Measurements from ENCODE around the gene MTCH2.
A peak's percentile ranks its signal among the peaks of the same experiment; 100 is the strongest.

MTCH2 gene

DNA sequence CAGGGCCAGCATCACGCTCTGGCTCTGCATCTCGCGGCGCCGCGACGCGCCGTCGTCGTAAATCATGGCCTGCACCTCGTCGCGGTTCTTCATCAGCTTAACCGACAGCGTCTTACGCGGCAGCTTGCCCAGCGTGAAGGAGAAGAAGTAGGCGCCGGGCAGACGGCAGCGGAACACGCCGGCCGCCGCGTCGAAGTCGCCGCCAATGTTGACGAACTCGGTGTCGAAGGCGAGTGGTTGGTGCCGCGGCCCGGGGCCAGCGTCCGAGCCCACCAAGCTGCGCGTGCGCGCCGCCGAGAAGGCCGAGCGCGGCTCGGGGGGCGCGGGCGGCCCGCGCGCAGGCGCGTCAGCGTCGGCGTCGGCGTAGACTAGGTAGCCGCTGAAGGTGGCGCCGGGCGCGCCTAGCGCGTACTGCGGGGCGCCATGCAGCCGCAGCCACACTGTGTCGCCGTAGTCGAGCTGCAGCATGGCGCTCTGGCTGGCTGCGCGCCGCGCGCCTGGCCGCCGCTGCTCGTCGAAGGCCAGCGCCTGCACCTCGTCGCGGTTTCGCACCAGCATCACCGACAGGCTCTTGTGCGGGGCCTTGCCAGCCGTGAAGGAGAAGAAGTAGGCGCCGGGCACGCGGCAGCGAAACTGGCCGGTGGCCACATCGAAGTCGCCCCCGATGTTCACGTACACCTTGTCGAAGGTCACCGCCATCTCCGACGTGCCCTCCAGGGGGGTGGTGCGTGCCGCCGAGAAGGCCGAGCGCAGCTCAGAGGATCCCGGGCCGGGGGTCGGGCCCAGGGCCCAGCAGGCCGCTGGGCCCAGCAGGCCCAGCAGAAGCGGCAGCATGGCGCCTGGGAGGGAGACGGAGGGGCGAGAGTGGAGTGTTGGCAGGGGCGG, 52.1 kb downstream of the MTCH2 start:
- no peak for DNase-seq (ENCODE audit: low spot score)

DNA sequence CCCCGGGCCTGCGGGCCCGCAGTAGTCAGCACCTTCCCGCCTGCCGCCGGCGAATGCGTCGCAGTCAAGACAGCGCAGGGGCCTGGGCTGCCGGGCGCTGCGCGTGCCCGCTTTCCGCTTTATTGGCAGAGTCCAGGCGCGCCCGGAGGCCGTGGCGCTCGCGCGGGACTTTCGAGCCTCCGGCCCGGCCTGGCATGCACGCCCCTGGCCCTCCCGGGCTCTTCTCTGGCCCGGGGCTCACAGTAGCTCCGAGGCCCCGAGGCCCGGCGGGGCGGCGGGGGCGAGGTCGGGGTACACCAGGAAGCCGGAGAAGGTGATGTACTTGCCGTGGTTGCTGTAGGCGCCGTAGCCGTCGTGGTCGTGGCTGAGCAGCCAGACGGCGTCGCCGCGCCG, 52.8 kb downstream of the MTCH2 start:
- DNase-seq (ENCODE audit: low spot score): no peak

DNA sequence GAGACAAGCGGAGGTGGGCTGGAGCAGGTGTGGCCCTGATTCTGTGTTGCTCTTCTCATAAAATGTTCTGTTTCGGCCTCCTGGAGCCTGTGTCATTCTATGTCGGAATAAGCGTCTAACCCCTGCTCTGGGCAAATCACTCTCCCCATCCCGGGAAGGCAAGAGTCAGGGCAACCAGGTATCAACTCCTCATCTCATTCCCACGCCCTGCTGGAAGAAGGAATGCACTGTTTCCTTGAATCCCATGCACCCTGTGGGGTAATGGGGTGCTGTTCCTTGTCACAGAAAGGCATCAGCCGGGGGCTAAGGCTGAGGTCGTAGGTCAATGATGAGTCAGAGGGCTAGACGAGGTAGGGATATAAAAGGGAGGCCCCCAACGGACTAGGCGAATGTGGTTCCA, 53.2 kb downstream of the MTCH2 start:
- no peak for DNase-seq (ENCODE audit: low spot score)

DNA sequence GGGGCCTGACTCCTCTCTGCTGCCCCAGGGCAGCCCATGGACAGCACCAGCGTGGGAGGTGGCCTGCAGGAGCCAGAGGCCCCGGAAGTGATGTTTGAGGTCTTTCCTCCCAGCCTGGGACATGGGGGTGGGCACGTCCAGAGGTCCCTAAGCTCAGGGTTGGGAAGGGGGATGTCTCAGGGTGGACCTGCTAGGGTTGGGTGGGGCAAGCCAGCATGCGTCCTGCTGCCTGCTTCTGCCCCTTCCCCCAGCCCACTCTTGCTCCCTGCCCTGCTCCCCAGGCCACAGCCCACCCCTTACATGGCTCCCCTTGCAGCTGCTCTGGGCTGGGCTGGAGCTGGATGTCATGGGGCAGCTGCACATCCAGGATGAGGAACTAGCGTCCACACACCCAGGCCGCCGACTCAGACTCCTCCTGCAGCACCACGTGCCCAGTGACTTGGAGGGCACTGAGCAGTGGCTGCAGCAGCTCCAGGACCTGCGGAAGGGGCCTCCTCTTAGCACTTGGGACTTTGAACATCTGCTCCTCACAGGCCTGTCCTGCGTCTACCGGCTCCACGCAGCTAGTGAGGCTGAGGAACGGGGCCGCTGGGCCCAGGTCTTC, 54.5 kb downstream of the MTCH2 start:
- no peak for DNase-seq (ENCODE audit: low spot score)

DNA sequence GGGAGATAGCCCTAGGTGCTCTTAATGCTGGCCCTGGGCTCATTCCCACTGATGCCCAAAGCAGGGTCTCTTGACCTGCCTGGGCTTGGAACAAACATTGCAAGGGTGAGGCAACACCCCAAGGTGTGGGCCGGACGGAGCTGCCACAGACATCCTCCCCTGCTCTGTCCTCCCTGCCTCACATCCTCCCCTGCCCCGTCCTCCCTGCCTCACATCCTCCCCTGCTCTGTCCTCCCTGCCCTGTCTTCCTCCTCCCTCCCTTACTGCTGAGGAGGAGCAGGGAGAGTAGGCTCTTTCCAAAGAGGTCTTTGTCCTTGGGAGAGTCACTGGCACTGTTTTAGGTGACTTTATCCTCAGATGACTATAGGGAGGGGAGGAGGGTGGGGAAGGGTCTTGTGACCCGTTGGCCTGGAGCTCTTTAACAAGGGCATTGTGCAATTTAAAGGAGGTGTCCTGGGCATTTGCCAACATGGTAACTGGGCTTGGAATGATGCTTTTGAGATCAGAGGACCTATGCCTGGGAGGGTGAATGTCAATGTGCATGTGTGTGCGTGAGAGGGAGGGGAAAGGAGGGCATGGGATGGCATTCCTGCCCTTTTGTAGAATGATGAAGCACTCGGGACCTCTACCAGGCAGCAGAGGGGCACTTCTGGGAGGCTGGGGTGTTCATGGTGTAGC, 55.2 kb downstream of the MTCH2 start:
- DNase-seq (ENCODE audit: low spot score): no peak

DNA sequence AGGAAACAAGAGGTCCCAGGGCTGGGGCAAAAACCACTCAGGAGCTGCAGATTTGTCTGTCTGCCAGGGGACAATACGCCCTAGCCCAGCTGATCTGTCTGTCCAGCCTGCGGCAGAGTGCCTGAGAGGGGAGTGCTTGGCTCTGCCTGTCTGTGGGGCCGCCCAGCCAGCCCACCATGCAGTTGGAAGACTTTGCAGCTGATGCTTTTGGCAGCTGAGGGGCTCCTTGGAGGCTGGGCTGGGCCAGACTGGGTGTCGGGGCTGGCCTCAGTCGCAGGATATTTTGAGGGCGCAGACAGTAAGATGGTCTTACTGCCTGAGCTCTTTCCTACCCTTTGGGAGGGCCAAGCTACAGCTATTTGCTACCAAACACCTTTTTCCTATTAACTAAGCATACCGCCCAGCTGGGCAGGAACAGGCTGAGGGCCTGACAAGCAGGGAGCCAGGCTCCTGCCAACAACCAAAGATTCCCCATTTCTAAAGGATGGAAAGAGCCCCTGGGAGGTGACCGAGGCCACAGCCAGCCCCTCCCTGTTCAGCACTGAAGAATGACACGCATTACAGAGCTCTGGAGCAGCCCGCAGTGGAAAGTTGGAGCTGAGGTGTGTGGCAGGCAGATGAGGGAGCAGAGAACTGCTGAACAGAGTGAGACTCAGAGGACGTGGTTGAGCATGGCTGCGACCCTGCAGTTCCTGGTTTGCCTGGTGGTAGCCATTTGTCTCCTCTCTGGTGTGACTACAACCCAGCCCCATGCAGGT, 56.1 kb downstream of the MTCH2 start, which contains the start of gene FAM180B:
TSS of gene FAM180B (plus strand) at position 581 of the 758 bp plus-strand sequence. CDS start at position 672, 91 bp downstream.
- no peak for DNase-seq (ENCODE audit: low spot score)

DNA sequence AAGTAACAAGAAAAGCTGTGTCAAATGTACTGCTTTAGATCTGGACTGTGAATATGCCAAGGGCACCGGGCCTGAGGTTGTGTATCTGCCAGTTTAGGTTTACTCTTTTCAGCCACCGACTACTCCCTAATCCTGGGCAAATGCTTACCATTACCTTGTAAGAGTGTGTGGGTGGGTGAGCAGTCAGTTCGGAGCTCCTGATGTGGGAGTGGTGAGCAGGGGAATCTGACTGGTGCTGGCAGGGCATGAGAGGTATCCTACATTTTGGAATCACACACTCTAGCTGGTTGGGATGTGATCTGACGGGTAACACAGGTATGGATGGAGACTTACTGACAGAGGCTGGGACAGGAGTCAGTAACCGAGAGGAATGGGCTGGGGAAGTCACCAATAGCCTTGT, 58.5 kb downstream of the MTCH2 start:
- DNase-seq (ENCODE audit: low spot score): no peak

DNA sequence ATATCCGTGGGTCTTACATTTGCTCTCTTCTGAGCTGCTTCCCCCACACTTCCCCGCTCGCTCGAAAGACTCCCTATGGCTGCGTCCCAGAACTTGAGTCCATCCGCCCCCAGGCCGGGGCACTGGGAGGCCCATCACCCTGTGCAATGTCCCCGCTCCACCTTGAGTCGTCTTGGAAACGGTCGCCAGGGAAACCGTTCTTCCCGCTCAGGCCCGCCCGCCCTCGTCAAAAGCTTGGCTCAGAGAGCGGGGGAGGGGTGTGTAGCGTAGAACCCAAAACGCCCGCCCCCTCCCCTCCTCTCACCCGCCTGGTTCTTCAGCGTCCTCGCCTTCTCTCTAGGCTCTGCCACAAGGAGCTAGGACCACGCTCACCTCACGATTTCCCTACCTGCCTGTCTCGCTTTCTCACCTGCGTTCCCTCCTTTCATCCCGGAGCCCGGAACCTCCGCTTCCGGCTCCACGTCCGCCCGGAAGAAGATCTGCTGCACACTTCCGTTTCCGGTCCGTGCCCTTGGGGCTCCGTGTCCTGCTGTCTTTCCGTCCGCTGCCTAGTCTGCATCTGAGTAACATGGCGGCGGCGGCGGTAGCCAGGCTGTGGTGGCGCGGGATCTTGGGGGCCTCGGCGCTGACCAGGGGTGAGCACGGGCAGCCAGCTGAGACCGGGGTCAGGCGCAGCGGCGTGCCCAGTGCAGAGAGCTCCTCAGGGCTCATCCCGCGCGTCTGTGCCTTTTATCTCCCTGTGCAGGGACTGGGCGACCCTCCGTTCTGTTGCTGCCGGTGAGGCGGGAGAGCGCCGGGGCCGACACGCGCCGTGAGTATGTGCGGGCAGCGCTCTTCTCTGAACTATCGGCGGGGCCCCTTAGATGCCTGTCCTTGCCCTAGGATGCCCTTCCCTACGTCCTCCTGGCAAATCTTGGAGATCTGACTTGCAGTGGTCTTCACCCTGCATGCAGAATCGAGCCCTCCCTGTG, 63.5 kb downstream of the MTCH2 start, which contains the start of the genes KBTBD4 and NDUFS3:
TSS of gene KBTBD4 (minus strand) at position 447 of the 971 bp plus-strand sequence. CDS start at position 428, 19 bp downstream.
TSS of gene NDUFS3 (plus strand) at position 551 of the 971 bp plus-strand sequence. CDS start at position 569, 18 bp downstream.
- DNase-seq (ENCODE audit: low spot score): peak; percentile 82

DNA sequence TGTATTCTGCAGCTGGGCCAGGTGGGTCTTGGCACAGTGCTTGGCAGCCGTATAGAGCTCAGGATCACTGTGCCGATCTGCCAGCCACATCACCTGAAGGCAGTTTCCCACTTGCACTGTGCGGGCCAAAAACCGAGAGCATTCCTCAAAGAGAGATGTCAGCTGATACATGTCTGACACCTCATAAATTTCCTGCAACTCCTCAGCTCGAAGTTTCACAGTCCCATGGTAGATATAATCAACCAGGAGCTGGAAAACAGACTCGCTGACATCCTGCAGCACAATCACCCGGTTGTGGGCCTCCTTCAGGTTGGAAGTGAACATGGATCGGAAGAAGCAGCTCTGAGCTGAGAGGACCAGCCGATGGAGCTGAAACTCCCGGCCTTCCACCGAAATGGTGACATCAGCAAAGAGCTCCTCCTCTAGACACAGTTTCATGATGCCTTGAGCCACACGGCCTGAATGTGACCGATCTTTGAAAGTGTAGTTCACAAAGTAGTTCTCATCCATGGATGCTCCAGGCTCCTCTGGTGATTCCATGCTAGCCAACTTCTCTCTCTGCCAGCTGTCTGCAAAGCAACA, 64.8 kb downstream of the MTCH2 start:
- DNase-seq (ENCODE audit: low spot score): no peak

DNA sequence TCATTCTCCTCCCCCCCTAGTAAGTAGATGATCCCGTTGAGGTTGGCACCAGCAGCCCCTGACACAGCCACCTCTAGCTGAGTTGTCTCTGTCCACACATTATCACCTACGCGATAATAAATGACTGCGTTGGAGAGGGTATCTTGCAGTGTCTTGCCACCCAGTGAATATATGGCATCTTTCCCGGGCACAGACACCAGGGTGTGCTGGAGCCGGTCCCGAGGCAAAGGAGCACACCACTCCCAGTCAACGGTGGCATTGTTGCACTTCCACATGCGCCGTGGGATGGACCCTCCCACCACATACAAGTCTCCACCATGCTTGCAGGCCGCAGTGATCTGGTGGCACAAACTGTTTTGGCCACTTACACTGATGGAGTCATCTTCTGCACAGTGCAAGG, 69.0 kb downstream of the MTCH2 start:
- DNase-seq (ENCODE audit: low spot score): no peak

DNA sequence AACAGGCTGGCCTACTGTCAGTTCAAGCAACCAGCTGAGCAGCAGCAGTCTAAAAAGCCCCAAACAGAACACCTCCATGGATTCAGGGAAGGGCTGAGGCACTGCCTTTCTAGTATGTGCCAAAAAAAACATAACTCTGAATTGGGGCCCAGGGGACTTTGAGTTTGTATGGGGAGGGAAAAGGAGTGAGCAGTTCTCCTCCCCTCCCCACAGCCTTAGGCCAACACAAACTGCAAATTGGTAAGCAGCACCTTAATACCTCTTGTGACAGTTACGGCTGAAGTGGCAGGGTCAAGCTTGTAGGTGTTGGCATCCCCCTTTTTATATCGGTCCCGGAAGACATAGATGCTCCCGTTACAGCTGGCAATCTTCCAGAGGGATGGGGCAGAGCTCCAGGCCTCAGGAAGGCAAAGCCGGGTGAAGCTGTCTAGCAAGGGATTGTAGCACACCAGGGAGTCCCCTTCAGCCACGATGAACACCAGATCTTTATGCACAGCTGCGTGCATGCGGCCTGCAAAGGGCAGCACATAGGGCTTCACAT, 69.6 kb downstream of the MTCH2 start:
- DNase-seq (ENCODE audit: low spot score): no peak

DNA sequence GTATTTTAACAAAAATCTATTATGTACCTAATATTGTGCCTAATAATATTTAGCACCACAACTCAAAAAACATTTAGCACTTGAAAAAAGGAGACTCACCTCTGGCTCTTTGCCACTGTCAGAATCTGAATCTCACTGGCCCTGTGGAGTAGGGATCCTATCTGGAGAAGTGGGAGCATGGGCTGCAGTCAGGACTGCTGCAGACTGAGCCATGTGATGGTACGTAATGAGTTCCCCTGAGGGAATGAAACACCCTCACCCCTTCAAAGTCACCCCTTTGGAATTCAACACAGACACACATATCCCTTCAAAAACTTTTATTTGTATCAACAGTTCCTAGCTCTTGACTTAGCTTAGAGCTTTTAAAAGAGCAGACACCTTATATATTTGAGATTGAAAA, 70.5 kb downstream of the MTCH2 start:
- no peak for DNase-seq (ENCODE audit: low spot score)

DNA sequence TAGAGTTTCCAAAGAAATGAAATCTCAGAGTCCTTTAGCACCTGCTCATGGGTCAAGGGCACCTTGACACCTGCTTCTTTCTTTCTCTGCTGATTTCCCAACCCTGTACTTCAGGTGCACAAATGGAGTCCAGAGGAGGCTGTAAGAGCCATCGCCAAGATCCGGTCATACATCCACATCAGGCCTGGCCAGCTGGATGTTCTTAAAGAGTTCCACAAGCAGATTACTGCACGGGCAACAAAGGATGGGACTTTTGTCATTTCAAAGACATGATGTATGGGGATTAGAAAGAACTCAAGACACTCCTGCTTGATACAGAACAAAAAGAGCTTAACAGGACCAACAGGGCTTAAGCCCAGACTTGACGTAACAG, 71.0 kb downstream of the MTCH2 start:
- DNase-seq (ENCODE audit: low spot score): no peak

DNA sequence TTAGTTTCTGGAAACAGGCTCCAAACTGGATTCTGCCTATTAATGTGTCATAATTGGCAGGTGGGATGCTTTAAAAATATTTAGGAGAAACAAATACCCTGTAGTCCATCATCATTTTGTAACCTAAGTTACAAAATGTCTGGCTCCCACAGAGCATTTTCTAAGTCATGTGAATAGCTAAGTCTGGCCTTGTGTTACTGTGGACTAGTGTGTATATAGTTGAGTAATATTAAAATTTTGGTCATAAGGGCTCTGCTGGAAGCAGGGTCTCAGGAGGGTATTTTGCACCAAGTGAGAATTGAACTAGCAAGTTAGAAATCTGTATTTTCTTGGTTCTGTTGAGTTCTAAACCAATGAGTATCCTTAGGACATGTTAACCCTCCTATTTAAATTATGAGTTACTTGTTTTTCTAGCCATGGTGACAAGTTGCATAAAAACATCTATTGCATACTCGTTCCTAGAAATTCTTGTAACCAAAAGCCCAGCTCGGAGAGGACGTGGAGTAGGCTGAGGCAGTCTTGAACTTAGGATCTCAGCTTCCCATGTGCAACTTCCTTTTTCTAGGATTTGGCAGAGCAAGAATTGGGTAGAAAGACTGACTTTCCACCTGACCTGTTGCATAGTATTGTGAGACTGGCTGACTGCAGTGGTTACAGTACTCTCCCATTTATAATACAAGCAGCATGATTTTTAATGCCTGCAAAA, 71.6 kb downstream of the MTCH2 start:
- DNase-seq (ENCODE audit: low spot score): no peak

DNA sequence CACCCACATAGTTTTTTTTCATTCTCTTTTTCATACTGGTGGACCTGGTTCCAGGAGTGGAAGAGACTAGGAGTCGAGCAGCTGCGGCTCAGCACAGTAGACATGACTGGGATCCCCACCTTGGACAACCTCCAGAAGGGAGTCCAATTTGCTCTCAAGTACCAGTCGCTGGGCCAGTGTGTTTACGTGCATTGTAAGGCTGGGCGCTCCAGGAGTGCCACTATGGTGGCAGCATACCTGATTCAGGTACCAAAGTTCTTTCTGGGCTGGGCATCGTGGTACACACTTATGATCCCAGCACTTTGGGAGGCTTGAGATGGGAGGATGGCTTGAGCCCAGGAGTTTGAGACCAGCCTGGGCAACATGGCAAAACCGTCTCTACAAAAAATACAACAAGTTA, 72.7 kb downstream of the MTCH2 start:
- no peak for DNase-seq (ENCODE audit: low spot score)

Data from CD4-positive, alpha-beta T cell treated with Interleukin-6 at 100 ng/mL for 8 hours (primary cell).